HG03066 (cell line): ENCODE measurements around the gene SMC3.
A peak's percentile ranks its signal among the peaks of the same experiment; 100 is the strongest.
"Not testable (repeated sequence)": the region's sequence is repeated elsewhere in the genome, so short reads cannot be mapped to it uniquely, and the experiment has no call there.

Experiments
- ATAC-seq: cut with Tn5 transposase; IDR thresholded peaks from one replicate; pipeline ENCODE4 v1.9.1; 2021; ENCODE audit warnings: low read depth; ENCODE audit not compliant: unreplicated experiment

Gene SMC3

DNA sequence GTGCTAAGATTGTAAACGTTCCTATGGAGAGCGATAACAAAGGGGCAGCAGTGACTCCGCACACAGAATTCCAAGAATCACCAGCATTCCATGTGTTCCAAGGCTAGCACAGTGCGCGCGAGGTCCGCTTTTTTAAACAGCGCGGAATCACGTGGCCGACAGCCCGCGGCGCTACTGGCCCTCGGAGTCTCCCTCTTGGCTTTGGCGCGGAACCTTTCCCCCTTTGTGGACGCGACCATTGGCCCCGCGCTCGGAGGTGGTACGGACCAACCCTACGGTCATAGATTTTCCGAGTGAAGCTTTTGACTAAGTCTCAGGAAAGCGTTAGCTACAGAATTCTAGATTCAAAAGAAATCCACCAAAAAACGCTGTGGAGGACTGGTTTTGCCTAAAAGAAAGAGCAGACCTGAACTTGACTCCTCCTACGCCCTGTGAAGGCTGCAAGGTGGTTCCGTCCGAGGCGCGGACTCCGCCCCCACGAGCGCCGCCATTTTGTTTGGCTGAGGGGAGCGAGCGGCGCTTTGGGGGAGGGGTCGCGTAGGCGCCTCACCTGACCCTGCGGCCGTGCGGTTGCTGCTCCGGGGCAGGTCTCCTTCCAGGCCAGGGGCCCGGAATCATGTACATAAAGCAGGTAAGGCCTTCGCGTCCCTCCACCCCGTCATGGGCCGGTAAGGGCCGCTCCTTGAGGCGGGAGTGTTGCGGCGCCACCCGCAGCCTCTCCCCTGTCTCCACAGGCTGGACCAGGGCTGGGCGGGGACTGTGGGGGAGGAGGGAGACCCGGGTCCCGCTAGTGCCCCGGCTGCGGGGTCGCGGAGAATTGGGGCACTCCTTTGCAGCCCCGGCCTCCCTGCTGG is at the start of gene SMC3:
Gene SMC3, plus strand, starts transcription at position 495 of the 854 bp plus-strand sequence. Its CDS starts 122 bp downstream, at position 617.
- ATAC-seq = peak; percentile 83

DNA sequence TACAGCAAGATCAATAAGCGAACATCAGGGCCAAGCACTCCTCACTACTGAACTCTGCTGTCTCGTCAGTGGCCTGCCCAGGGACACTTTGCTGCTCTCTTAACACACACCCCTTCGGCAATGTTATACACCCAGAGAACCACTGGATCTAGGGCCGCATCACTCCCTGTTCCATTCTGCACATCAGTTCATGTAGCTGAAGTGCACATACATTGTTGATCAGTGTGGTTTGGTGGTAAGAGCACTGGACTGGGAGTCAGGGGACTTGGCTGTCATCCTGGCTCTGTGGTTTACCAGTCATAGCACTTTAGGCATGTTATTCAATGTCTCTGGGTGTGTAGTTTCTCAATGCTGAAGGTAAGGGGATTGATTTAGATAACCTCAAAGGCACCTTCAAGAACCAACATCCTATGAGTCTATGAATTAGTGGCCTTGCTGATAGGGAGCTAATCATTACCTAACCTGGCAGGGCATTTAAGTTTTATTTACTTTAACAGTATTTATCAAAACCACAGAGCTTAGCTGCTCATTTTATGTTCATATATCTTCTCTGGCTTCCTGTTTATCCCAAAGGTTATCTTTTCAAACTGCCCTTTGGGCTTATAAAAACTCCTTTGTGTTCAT is 45.0 kb upstream of the SMC3 start:
- no peak for ATAC-seq

DNA sequence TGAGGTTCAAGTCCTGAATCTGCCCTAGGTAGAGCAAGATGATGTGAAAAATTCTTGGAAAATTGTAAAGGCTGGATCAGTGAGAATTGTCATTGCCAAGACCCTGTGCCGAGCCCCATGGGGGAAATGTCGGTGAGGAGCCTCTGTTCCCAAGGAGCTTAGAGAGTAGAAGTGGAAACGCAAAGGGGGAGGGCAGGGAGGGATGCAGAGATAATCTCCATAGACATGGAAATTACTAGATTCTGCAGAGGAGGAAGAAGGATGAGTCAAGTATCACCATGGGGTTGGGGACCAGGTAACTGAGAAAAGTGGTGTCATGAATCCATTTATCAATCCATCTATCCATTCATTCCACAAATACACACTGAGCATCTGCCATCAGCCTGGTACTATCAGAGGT is 43.8 kb upstream of the SMC3 start:
- ATAC-seq = no peak

DNA sequence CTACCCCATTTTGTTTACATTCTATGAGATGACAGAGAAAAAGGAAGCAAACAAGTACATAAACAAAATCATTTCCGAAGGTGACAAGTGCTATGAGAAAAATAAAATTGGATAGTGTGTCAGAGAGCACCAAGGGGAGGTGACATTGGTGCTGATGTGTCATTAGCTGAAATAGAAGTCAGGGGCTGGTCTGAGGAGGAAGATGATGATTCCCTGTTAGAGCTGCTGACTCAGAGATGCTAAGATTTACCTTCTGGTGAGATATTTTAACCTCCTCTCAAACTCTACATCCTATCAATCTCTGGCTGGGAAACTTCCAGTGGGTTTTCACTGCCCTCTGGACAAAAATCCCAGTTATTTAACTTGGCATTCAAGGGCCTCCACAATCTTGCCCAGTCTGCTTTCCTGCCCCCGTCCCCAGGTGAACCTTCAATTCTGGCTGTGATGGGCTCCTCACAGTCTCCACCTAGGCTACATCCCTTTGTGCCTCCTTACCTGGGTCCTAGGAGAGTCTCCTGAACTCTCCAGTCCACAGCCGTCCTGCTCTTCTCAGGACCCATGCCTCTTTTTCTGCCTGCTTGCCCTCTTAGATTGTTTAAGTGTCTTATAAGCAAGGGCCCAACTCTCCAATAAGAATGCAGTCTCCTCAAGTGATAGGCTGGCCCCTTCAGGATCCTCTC is 43.2 kb upstream of the SMC3 start:
- no peak for ATAC-seq

DNA sequence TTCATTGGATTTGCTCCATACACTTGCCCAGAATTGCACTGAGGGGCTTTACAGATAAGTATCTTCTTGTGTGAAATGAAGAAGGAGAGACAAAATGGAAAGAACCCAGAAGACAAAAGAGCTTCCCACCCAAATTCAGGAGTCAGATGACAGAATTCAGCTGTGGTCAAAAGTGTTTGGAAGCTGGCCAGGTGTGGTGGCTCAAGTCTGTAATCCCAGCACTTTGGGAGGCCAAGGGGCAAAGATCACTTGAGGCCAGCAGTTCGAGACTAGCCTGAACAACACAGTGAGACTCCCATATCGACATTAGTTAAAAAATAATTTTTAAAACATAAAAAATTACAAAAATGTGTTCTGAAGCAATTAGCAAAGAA is 42.6 kb upstream of the SMC3 start:
- ATAC-seq = no peak

DNA sequence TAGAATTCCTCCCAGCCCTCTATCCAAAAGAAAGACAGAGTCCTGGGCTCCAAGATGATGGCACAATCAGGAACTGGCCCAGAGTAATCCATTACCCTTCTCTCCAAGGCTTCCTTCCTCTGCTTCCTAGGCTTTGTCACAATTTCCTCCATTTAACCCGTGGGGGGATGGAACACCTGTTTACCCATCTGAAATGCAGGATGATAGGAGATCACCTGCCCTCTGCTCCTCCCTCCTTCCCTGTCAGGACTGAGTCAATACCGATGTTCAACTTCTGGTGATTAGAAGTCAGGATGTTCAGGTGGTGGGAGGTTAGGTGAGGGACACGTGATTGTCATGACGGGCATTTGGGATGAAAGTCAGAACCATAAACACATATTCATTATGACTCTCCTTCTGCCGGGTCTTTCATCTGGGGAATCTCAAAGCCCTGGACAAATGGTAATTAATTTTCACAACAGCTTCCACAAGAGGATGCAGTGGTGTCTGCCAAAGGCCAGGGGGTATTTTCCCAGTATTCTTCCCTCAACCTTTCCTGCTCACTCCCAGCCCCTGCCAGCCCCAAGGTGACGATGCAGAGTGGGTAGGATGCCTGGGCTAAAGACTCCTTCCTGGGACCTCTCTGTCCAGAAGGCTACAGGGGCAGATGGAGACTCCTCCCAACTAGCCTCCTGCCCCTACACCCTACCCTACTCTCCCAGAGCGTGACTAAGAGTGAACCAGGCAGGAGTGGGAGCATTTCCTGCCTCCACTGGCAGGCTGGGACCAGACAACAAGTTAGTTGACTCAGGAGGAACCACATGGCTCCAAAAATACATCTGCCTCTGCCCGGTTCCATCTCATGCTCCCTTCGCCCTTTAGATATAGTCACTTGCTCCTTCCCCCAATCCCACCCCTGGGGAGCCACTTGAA is 41.9 kb upstream of the SMC3 start:
- no peak for ATAC-seq

DNA sequence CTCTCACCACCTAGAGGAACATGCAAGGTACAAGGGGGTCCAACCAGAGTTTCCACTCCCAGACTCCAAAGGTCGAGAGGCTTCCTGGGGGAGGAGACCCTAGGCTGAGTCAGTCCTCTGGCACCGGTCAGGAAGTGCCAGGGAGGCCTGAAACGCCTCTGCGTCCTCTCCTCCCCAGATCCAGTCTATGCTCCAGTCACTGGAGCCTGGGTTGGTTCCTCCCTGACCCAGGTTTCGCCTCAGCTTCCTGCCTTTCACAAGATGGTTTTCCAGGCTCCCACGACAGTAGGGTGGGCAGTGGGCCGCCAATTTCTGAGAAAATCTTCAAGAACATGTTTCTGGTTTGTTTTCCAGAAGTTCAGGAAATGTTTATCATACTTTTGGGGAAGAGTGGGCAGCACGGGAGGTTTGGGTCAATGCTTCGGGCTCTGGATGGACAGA is 39.7 kb upstream of the SMC3 start:
- no peak for ATAC-seq

DNA sequence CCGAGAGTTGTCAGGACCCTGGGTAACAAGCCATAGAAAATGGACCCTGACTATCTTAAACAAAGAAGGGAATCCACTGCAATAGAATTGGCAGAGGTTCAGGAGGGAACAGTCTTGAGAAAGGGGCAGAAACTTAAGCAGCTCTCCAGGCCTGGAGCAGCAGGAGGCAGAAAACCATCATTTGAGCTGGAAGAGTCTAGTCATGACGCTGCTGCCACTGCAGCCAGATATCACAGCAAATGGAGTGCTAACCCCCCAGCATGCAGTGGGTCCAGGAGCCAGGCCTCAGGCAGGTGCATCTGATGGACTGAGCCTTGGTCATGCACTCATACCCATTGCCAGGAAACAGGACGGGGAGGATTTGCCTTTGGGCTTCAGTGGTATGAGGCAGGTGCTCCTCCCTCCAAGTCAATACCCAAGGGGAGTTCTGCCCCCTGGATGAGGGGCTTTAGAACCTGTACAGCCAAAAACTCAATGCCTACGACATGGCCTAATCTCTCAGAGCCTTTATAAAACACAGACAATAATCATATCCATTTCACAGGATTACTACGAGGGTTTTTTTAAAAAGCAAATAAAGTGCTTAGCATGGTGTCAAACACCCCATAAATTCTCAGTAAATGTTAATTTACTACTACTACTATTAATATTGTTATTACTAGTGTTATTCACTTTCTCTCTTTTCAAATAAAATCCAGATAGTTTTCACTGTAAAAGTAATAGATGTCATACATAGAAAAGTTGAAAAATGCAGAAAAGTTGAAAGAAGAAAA is 39.1 kb upstream of the SMC3 start:
- peak; percentile 8 for ATAC-seq

DNA sequence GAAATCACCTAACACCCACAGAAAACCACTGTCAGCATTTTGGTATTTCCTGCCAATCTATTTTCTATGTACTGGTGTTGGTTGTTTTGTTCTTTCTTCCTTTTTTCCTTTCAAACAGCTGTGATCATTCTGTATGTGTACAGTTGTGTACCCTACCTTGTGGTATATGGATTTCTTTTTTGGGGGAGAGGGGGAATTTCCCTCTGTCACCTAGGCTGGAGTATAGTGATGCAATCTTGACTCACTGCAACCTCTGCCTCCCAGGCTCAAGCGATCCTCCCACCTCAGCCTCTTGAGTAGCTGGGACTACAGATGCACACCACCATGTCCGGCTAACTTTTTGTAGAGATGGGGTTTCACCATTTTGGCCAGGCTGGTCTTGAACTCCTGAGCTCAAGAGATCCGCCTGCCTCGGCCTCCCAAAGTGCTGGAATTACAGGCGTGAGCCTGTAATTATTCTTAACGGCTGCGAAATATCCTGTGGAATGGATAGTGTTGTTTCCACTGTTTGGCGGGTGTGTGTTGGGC is 38.4 kb upstream of the SMC3 start:
- ATAC-seq = peak; percentile 71

DNA sequence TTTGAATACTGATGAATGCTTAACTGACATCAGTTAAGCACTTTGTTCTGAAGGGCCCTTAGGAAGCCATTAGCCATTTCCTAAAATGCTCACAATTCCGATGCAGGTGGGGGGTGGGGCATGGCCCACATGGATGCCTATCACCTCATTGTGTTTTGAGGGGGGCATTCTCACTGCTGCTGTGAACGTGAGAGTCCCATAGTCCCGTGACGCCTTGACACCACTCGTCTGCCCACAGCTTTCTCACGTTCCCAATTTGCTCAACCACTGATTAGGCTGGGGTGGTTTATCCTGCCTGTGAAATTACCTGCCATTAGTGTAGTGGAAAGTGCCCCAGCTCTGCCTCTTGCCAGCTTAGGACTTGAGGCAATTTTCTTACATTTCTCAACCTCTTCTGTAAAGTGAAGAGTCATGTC is 37.9 kb upstream of the SMC3 start:
- ATAC-seq = no peak

DNA sequence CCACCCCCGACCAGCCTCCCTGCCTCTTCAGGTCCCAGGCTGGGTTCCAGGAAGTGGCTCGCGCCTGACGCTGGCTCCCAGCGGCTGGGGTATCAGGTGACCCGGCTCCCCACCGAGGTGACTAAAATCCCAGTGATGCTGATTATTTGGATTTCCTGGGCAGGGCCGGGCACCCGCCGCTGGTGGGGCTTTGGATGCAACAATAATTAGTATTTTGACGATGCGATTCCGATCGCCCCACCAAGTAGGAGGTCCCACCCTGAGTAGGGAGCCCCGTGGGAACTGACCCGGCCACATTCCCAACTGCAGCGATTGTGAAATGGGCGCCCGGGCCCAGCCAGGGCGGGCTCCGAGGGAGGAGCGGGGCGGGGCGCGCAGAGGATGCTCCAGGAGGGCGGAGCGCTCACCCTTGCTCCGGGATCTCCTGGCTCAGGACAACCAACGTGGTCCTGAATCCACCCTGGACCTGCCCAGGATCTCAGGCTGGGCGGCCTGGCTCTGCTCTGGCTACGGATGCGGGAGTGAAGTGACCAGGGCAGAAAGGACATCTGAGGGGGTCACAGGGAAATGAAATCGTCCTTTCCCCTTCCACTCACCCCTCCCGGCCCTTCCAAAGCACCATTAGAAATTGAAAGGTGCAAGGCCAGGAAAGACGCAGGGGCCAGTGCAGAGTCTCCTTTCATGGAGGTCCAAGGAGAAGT is 37.2 kb upstream of the SMC3 start:
- no peak for ATAC-seq

DNA sequence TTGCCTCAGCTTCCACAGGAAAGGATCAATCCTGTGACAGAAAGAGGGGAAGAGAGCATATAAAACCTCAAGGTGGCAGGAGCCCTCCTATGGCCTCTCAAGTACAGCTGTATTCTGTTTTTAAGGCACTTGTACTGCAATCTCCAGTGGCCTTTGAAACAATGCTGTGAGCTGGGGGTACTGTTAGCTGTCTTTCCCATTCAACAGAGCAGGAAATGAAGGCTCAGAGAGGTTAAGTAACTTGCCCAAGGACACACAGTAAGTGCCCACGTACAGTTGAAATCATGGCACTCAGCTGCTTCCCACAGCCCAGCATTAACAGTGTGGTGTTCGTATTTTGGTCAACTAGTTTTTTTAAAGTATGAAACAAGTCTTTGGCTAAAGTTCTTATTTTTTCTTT is 35.8 kb upstream of the SMC3 start:
- no peak for ATAC-seq

DNA sequence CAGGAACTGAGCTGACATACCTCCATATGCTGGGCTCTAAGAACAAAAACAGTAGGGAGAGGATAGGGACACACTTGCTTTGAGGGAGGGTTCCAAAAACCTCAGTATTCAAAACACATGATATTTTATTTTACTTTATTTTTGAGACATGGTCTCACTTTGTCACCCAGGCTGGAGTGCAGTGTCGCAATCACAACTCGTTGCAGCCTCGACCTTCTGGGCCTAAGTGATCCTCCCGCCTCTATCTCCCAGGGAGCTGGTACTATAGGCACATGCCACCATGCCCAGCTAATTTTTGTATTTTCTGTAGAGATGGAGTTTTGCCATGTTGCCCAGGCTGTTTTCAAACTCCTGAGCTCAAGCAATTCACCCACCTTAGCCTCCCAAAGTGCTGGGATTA is 34.9 kb upstream of the SMC3 start:
- ATAC-seq = not testable (repeated sequence)

DNA sequence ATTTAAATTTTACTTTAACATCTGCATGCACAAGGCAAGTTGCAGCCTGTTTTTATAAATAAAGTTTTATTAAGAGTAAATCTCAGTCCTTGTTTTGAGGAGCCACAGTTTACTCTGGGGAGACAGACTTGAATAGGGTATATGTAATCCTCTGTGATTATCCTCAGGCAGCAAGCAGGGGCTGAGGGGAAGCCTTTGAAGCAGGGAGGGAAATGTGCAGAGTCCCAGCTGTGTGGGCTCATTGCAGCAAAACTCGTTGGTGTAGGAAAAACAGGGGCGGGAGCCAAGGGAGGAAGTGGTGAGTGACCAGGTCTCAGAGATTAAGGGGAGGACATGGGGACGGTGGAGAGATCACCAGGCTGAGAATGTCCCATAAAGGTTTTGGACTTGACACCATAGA is 34.3 kb upstream of the SMC3 start:
- ATAC-seq = no peak

DNA sequence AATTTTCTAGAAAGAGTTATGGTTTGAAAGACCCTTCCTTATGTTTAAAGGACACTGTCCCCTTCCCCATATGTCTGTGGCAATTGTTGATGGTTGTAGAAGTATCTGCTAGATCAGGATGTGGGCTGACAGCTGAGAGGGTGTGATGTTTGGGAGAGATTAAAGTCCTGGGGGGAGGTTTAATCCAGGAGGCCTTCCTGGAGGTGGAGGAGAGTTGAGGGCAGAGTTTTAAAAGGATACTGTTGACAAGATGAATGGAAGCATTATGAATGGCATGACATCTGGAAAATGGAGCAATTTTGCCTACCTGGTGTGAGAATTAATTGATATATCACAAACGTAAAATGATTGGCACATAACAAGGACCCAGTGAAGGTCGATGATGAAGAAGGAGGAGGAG is 32.9 kb upstream of the SMC3 start:
- ATAC-seq = no peak

DNA sequence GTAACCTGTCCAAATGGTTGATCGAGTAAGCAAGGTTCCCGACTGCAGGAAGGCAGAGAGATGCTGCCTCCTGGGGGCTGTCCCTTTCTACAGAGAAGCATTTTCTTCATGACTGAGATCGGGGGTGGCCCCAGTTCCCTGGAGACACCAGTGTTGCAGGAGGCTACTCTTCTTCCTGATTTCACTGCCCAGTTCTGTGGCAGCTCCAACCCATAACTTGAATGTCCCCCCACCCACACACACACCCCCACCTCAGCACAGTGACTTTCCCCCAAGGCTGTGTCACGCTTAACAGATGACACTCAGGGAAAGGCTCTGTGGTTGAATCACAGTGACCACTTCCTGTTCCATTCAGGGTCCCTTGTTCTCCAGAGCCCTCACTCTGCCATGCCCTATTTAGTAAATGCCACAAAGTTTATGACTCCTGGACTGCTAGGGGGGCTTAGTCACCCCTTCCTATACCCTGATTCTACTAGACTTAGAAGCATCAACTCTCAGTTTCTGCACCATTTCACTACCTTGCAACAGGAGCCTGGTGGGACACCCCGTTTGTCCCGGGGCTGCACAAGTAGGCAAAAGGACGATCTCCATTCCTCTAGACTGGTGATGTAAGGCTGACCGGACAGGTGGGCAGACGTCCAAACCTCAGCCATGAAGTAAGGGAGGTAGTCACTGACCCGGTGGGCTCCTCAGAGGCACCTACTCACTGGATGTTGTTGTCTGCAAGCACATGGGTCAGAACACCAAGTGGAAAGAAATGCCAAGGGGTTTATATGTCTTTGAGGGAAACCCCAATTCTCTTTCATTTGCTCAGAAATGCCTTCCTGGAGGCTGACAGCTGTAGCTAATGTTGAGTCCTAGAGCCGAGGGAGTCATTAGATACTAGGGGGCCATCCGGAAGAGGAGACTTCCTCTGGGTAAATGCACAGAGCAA is 31.3 kb upstream of the SMC3 start:
- peak; percentile 90 for ATAC-seq

DNA sequence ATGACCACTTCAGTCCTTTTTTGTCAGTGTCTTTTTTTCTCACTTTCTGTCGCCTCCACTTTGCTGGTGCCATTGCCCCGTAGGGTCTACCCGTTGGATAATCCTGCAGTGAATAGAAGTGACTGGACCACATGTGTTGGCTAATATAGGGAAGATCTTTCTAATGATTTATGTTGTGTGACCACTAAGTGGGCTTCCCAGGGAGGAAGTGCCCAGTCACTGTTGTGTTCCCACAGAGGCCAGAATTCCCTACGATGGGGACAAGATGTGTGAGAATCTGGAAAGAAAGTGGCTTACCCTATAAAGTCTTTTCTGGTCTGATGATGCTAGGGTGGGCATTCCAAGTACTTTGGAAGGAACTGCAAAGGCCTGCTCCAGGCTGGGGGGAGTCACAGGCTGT is 28.4 kb upstream of the SMC3 start:
- no peak for ATAC-seq

DNA sequence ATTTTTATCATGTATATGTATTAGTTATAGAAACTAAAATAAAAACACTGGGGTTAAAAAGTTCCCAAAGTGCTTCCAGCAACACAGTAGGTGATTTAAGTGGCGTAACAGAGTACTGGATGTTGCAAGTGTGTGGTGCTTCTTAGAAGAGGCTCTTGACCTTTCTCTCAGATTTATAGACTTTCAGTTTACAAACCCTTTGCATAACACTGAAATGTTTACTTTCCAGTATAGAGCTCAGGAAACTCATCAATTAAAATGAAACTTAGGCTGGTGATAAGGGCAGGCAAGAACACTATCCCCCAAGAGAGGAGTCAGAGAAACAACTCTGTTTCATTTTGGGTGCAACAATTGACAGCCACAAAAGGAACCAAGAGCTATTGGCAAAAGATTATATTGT is 27.5 kb upstream of the SMC3 start:
- no peak for ATAC-seq
